Measurements from ENCODE around the gene MRPL14.

MRPL14 gene

DNA sequence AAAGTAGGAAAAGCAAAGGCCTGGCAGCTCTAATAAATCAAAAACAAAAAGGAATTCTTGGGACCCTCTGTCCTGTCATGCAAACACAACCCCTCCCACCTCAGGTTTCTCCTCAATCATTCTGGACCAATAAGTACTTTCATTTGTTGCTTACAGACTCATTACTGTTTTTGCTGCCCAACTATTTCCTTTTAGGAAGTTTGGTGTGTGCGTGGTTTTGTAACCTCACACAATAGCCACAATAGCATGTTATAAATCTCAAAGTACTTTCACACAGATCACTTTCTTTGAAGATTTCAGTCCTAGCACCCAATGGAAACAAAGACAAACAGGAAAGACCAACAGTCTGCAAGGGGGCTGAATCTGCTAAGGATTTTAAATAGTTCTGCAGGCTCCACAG is 4.5 kb downstream of the MRPL14 start:
- DNase-seq (ENCODE audit: low read depth), result no peak

GRCh38 chr6:44120692-44121443 is 6.4 kb downstream of the MRPL14 start:
- no peak for DNase-seq (ENCODE audit: low read depth)

DNA sequence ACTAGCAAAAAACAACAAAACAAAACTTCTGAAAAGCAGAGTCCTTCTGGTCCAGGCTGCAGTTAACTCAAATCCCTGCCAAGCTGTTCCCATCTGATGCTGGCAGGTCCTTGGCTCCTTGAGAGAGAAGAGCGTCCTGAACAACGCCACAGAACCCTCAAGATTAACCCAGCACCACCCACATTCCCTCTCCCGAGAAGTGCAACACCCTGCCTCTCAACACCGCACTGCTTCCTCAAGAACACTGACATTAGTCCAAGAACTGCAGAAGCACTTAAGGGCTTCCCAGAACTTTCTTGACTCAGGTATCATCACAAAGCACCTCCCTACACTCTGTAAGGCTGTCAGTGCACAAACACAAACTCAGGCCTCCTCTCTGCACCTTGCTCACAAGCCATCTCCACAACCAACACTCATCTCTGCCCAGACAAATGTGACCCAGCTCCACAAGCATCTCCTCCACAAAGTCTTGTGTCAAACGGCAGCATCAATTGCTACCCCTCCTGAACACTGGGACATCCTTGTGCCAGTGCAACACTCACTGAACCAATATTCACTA is 7.5 kb downstream of the MRPL14 start:
- DNase-seq (ENCODE audit: low read depth), result no peak

- DNase-seq (ENCODE audit: low read depth), result no peak
Observed at GRCh38 chr6:44117397-44118128, 9.7 kb downstream of the MRPL14 start.

GRCh38 chr6:44116641-44117382 is 10.4 kb downstream of the MRPL14 start:
- no peak for DNase-seq (ENCODE audit: low read depth)

- DNase-seq (ENCODE audit: low read depth), result no peak
Observed at GRCh38 chr6:44115866-44116265, 11.4 kb downstream of the MRPL14 start.

DNA sequence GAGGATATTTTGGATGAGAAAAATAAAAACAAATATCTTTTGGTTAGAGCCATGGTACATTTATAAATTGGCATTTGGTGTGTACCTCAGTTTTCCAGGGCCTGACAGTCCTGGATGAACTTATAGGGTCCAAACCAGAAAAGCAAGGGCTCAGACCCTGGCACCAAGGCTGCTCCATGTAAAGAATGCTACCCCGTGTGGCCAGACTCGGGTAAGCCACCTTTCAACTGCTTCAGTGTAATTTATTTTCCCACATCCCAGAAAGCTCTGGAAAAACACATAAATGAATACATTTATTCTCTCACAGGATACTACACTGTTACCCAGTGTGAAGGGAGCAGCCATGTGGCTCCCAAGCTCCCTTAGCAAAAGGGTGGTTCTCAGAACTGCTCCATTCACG is 13.8 kb downstream of the MRPL14 start:
- DNase-seq (ENCODE audit: low read depth), result no peak

DNA sequence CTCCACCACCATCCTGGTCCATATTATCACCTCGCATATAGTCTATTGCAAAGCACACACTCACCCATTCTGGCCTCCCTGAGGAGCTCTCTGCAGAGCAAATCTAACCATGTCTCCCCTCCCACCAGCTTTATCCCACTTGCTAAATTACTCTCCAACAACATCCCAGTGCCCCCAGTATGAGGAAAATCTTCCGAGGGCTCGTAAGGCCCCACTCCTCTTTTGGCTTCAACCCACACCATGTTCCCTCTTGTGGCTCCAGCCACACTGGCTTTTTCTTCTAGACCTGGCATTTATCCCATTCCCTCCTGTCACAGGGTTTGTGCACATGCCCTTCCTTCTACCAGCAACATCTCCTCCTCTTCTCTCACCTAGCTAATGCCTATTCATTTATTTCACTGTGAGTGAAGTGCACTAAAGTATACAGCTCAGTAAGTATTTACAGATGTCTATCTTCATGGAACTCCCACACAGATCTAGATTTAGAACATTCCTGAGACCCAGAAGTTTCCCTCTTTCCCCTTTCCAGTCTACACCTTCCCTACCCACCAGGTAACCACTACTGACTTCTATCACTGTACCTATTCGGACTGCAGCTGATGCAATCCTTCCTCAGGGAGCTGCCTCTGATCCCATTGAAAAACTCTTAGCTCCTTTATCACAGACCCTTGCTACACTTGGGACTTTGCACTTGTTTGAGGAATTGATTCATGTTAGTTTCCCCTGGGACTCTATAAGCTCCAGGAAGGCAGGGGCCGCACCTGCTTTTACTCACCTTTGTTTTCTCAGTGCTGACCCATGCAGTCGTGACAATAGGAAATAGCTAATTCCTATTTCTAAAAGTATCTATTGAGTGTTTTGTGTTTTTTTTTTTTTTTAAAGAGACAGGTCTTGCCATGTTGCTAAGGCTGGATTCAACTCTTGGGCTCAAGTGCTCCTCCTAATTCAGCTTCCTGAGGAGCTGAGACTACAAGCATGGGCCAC is 15.5 kb downstream of the MRPL14 start:
- no peak for DNase-seq (ENCODE audit: low read depth)

GRCh38 chr6:44110966-44111365 is 16.3 kb downstream of the MRPL14 start:
- DNase-seq (ENCODE audit: low read depth), result no peak

- no peak for DNase-seq (ENCODE audit: low read depth)
Observed at GRCh38 chr6:44110005-44110676, 17.1 kb downstream of the MRPL14 start.

DNA sequence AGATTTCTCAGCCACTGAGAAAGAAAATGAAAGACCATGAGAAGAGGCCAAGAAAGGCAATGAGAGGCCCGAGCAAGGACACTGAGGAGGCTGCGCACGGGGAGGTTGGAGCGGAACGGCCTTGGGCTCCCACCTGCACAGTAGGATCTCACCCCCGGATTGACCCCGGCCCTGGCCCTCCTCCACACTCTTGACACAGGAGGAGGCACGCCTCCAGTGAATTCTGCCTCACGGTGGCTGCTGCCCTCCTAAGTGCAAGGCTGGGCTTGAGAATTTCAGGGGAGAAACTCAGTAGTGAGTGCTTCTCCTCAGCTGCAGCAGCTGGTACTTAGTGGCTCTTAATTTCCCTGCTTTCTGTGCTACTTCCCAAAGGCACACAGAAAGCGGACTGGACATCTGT is 18.0 kb downstream of the MRPL14 start:
- no peak for DNase-seq (ENCODE audit: low read depth)

GRCh38 chr6:44108471-44108870 is 18.8 kb downstream of the MRPL14 start:
- no peak for DNase-seq (ENCODE audit: low read depth)

DNA sequence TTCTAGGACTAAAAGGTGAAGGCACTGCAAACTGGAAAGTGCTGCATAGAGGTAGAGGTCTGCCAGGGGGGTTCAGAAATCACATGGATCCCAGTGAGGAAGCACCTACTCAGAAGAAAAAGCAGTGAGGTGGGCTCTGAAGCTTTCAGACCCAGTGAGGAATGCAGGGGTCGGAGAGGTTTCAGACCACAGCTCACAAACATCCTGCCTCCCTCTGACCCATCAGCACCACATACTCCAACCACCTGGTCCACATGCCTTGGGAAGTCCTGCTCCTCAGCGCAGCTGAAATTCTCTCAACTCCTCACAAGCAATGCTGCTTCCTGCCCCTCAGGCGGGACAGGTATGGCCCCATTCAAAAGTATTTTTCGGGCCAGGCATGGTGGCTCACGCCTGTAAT is 20.2 kb downstream of the MRPL14 start:
- no peak for DNase-seq (ENCODE audit: low read depth)

GRCh38 chr6:44105993-44106740 is 21.1 kb downstream of the MRPL14 start:
- DNase-seq (ENCODE audit: low read depth), result no peak

- DNase-seq (ENCODE audit: low read depth), result no peak
Observed at GRCh38 chr6:44105146-44105545, 22.1 kb downstream of the MRPL14 start.

GRCh38 chr6:44104481-44105021 is 22.7 kb downstream of the MRPL14 start:
- DNase-seq (ENCODE audit: low read depth), result no peak

DNA sequence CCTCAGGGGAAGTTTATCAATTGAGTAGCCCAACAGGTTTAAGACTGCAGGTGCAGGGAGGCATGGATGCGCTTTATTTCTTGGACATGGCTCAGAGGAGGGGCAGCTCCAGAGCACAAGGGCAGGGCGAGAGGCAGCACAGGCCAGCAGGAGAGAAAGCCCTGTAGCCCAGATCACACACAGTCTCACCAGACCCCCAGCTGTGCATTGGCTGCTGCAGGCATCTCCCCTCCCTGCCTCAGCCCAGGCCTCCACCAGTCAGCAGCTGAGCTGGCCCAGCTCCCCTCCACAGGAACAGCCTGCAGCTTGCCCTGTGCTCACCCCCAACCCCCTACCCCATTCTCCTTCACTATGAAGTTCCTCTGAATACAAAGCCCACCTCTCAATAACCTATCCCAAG is 24.7 kb downstream of the MRPL14 start:
- DNase-seq (ENCODE audit: low read depth), result no peak

- no peak for DNase-seq (ENCODE audit: low read depth)
Observed at GRCh38 chr6:44101832-44102231, 25.4 kb downstream of the MRPL14 start.

- no peak for DNase-seq (ENCODE audit: low read depth)
Observed at GRCh38 chr6:44100088-44100550, 27.1 kb downstream of the MRPL14 start.

GRCh38 chr6:44099192-44099591 is 28.1 kb downstream of the MRPL14 start:
- no peak for DNase-seq (ENCODE audit: low read depth)
